ENCODE data around the gene VGF. TPM values are rescaled to one million over a fixed set of nuclear protein-coding genes. Genes with fewer than 3 reads are reported as not detected.
"Not testable (repeated sequence)": the region's sequence is repeated elsewhere in the genome, so short reads cannot be mapped to it uniquely, and the experiment has no call there.

VGF gene
- total RNA-seq, 1 experiment from 2014 or later, result 1.2 TPM

DNA sequence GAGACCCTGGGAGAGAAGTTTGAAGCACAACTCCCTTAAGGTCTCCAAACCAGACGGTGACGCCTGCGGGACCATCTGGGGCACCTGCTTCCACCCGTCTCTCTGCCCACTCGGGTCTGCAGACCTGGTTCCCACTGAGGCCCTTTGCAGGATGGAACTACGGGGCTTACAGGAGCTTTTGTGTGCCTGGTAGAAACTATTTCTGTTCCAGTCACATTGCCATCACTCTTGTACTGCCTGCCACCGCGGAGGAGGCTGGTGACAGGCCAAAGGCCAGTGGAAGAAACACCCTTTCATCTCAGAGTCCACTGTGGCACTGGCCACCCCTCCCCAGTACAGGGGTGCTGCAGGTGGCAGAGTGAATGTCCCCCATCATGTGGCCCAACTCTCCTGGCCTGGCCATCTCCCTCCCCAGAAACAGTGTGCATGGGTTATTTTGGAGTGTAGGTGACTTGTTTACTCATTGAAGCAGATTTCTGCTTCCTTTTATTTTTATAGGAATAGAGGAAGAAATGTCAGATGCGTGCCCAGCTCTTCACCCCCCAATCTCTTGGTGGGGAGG is 27.6 kb downstream of the VGF start:
- Mint-ChIP-seq H3K36me3 (ENCODE audit: insufficient read depth, unreplicated experiment) (peaks cover 6% of the 10 kb centered on the region), H3K4me1 (ENCODE audit: low read depth, unreplicated experiment) (peaks cover 4% of the 10 kb centered on the region), H3K4me3 (ENCODE audit: unreplicated experiment) (peak overlapping the region; percentile 76), H3K27me3 (ENCODE audit: insufficient read depth, unreplicated experiment) (peaks cover 3% of the 10 kb centered on the region), H3K27ac (ENCODE audit: unreplicated experiment) (peak overlapping the region; percentile 88), H3K9me3 (ENCODE audit: unreplicated experiment) (no peaks in the 10 kb centered on the region)
- no peak for DNase-seq
- intact Hi-C loops (cut with micrococcal nuclease; ENCODE audit: unreplicated experiment), result loop anchor here (1.0 to 2.0 kb wide), 2 partner anchors 43 to 52 kb away; partner anchors contain the start of gene TRIM56
- Histone ChIP-seq H3K36me3 (ENCODE audit: control insufficient read depth, insufficient read depth, low read length) (no peaks in the 10 kb centered on the region), H3K4me1 (peaks cover 9% of the 10 kb centered on the region; the same call in 1 of the 2 replicates), H3K9me3 (no peaks in the 10 kb centered on the region), H3K27me3 (replicated peaks; ENCODE audit: control insufficient read depth, insufficient read depth, low read length) (no peaks in the 10 kb centered on the region), H3K4me3 (ENCODE audit: low read depth, low read length) (no peak overlapping the region)
- ChIA-PET CTCF (interaction anchor here (1.0 to 1.6 kb wide), 5 partner anchors 11 to 81 kb away, joined by 3 to 6 read pairs (median 4); partner anchors contain the start of gene ZNHIT1), POLR2A (no interaction called here)
- BruUV-seq (replicated peaks), result no TSS peak
- TF ChIP-seq, protein P1, sequence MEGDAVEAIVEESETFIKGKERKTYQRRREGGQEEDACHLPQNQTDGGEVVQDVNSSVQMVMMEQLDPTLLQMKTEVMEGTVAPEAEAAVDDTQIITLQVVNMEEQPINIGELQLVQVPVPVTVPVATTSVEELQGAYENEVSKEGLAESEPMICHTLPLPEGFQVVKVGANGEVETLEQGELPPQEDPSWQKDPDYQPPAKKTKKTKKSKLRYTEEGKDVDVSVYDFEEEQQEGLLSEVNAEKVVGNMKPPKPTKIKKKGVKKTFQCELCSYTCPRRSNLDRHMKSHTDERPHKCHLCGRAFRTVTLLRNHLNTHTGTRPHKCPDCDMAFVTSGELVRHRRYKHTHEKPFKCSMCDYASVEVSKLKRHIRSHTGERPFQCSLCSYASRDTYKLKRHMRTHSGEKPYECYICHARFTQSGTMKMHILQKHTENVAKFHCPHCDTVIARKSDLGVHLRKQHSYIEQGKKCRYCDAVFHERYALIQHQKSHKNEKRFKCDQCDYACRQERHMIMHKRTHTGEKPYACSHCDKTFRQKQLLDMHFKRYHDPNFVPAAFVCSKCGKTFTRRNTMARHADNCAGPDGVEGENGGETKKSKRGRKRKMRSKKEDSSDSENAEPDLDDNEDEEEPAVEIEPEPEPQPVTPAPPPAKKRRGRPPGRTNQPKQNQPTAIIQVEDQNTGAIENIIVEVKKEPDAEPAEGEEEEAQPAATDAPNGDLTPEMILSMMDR (IDR thresholded peaks at IDR 0.05; ENCODE audit: insufficient read depth in 1 of 2, low read depth in 1 of 2, low read length in 1 of 2, severe bottlenecking in 1 of 2, unreplicated experiment in 1 of 2), result no peak

DNA sequence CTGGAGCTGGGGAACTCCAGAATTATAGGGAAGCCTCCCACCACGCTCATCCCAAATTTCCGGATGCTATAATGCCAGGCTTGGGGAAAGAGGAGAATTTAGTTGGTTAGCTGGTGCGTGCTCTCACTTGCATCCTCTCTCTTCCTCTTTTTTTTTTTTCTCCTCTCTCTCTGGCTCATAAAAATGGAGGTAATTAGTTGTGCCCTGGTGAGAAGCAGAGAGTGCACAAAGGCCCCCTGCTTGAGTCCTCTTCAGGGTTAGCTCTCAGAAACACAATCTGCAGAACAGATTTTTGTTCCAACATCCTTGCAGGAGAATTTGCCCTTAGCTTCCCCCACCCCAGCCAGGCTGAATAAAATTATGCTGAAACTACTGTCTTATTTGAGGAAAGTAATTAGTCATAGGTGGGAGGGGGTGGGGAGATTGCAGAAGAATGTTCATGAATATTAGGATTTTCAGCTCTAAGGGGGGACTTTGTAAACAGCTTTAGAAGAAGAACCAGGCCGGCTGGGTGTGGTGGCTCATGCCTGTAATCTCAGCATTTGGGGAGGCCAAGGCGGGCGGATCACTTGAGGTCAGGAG is 30.9 kb downstream of the VGF start:
- Mint-ChIP-seq H3K36me3 (ENCODE audit: insufficient read depth, unreplicated experiment) (peaks cover 6% of the 10 kb centered on the region), H3K27me3 (ENCODE audit: insufficient read depth, unreplicated experiment) (peaks cover 3% of the 10 kb centered on the region), H3K9me3 (ENCODE audit: unreplicated experiment) (no peaks in the 10 kb centered on the region), H3K4me3 (ENCODE audit: unreplicated experiment) (no peak overlapping the region), H3K27ac (ENCODE audit: unreplicated experiment) (no peak overlapping the region), H3K4me1 (ENCODE audit: low read depth, unreplicated experiment) (peaks cover 4% of the 10 kb centered on the region)
- intact Hi-C loops (cut with micrococcal nuclease; ENCODE audit: unreplicated experiment), result no loop called here
- TF ChIP-seq, protein P1 (IDR thresholded peaks at IDR 0.05; ENCODE audit: insufficient read depth in 1 of 2, low read depth in 1 of 2, low read length in 1 of 2, severe bottlenecking in 1 of 2, unreplicated experiment in 1 of 2), result no peak
- CTCF ChIA-PET, result no interaction called here
- H3K4me1 ChIP-seq, result peaks cover 9% of the 10 kb centered on the region; the same call in 1 of the 2 replicates
- H3K36me3 ChIP-seq (ENCODE audit: control insufficient read depth, insufficient read depth, low read length), result no peaks in the 10 kb centered on the region
- POLR2A ChIA-PET, result interaction anchor here (0.7 kb wide), 1 partner anchor 12 kb away, joined by 3 read pairs; no protein-coding TSS in a partner anchor
- no peak overlapping the region for H3K4me3 ChIP-seq (ENCODE audit: low read depth, low read length)
- no TSS peak for BruUV-seq (replicated peaks)
- no peak for DNase-seq
- H3K9me3 ChIP-seq, result no peaks in the 10 kb centered on the region
- no peaks in the 10 kb centered on the region for H3K27me3 ChIP-seq (replicated peaks; ENCODE audit: control insufficient read depth, insufficient read depth, low read length)

DNA sequence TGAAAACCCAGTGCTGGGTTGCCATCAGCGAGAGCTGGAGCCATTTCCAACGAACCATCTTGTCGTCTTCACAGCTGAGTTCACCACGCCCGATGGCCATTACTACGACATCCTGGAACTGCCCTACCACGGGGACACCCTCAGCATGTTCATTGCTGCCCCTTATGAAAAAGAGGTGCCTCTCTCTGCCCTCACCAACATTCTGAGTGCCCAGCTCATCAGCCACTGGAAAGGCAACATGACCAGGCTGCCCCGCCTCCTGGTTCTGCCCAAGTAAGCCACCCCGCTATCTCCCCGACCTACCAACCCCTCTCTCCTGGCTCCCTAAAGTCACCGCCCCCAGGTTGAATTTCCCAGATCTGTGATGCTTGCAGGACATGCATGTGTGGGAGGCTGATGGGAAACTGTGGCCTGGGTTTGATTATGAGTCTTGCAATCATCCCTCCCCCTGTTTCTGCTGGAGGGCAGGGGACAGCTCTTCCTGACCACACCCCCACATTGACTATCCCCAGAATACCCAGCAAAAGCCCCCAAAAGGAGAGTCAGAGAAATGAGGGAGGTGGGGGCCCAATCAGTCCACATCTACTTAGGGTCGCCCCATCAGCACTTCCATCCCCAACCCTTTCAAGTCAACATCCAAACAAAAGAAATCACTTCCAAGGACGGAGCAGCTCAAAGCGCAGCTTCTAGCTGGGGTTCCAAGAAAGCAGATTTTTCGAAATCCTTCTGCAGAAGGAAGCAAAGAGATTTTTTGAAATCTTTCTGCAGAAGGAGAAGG is 31.6 kb downstream of the VGF start:
- Histone ChIP-seq H3K4me3 (ENCODE audit: low read depth, low read length) (no peak overlapping the region), H3K27me3 (replicated peaks; ENCODE audit: control insufficient read depth, insufficient read depth, low read length) (no peaks in the 10 kb centered on the region), H3K4me1 (peaks cover 5% of the 10 kb centered on the region; the same call in 1 of the 2 replicates), H3K9me3 (no peaks in the 10 kb centered on the region), H3K36me3 (ENCODE audit: control insufficient read depth, insufficient read depth, low read length) (no peaks in the 10 kb centered on the region)
- no TSS peak for BruUV-seq (replicated peaks)
- Mint-ChIP-seq H3K27me3 (ENCODE audit: insufficient read depth, unreplicated experiment) (peaks cover 3% of the 10 kb centered on the region), H3K4me1 (ENCODE audit: low read depth, unreplicated experiment) (peaks cover 4% of the 10 kb centered on the region), H3K36me3 (ENCODE audit: insufficient read depth, unreplicated experiment) (peaks cover 6% of the 10 kb centered on the region), H3K4me3 (ENCODE audit: unreplicated experiment) (no peak overlapping the region), H3K9me3 (ENCODE audit: unreplicated experiment) (no peaks in the 10 kb centered on the region), H3K27ac (ENCODE audit: unreplicated experiment) (no peak overlapping the region)
- CTCF ChIA-PET, result no interaction called here
- POLR2A ChIA-PET, result interaction anchor here (0.5 kb wide), 1 partner anchor 45 kb away, joined by 11 read pairs; no protein-coding TSS in a partner anchor
- no peak for DNase-seq
- TF ChIP-seq, protein P1 (IDR thresholded peaks at IDR 0.05; ENCODE audit: insufficient read depth in 1 of 2, low read depth in 1 of 2, low read length in 1 of 2, severe bottlenecking in 1 of 2, unreplicated experiment in 1 of 2), result no peak
- intact Hi-C loops (cut with micrococcal nuclease; ENCODE audit: unreplicated experiment), result no loop called here

DNA sequence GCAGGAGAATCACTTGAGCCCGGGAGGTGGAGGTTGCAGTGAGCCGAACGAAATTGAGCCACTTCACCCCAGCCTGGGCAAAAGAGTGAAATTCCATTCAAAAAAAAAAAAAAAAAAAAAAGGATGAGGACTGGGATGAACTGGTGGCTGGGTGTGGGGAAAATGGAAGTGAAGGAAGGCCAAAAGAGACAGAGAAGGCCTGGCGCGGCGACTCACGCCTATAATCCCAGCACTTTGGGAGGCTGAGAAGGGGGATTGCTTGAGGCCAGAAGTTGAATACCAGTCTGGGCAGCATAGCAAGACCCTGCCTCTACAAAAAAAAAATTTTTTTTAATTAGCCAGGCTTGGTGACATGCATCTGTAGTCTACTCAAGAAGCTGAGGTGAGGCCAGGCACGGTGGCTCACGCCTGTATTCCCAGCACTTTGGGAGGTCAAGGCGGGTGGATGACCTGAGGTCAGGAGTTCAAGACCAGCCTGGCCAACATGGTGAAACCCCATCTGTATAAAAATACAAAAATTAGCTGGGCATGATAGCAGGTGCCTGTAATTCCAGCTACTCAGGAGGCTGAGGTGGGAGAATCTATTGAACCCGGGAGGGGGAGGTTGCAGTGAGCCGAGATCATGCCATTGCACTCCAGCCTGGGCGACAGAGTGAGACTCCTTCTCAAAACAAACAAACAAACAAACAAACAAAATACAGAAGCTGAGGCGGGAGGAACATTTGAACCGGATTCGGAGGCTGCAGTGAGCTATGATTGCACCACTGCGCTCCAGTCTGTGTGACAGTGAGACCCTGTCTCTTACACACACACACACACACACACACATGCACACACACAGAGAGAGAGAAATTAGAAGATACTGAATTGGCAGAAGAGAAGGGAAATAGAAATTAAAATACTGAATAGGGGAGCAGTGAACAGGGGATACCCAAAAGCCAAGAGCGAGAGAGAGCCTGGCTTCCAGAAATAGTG is 32.5 kb downstream of the VGF start:
- H3K9me3 Mint-ChIP-seq (ENCODE audit: unreplicated experiment); H3K36me3 Mint-ChIP-seq (ENCODE audit: insufficient read depth, unreplicated experiment); BruUV-seq (replicated peaks); intact Hi-C loops (cut with micrococcal nuclease; ENCODE audit: unreplicated experiment); DNase-seq; H3K27me3 Mint-ChIP-seq (ENCODE audit: insufficient read depth, unreplicated experiment); H3K4me1 ChIP-seq; H3K4me3 ChIP-seq (ENCODE audit: low read depth, low read length); H3K4me1 Mint-ChIP-seq (ENCODE audit: low read depth, unreplicated experiment); H3K27me3 ChIP-seq (replicated peaks; ENCODE audit: control insufficient read depth, insufficient read depth, low read length); H3K27ac Mint-ChIP-seq (ENCODE audit: unreplicated experiment); H3K9me3 ChIP-seq; H3K36me3 ChIP-seq (ENCODE audit: control insufficient read depth, insufficient read depth, low read length); CTCF ChIA-PET; H3K4me3 Mint-ChIP-seq (ENCODE audit: unreplicated experiment): not testable (repeated sequence)
- POLR2A ChIA-PET, result interaction anchor here (0.5 kb wide), 2 partner anchors 46 to 175 kb away, joined by 6 to 11 read pairs; no protein-coding TSS in a partner anchor

All from Caco-2 (cell line).